Activated effector memory CD4-positive, alpha-beta T cell treated with anti-CD3 and anti-CD28 coated beads, Interleukin-2, amount 50 U/mL, for 16 hours (primary cell): ENCODE data around the gene TEKT3.

Source experiments
- DNase-seq: peaks from one replicate; pipeline ENCODE4 v3.0.0-alpha.2; 2020

The TEKT3 gene

DNA sequence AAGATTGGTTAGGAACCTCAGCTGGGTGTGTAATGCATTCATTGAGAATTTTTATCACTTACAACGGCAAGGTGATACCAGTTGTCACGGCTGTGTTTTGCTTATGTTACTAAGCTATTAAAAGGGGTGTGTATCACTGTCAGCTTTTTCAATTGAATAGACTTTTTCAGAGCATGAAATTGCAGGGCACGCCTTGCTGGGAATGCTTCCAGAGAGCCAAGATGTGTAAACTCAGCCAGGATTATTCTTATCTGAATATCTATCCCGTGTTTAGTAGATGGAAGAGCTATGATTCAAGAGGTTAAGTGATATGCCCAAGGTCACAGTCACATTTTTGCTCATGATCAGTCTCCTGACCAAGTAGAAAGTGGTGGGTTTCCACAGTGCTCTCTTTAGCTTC lies 6.6 kb upstream of the TEKT3 start:
- no peak for DNase-seq

DNA sequence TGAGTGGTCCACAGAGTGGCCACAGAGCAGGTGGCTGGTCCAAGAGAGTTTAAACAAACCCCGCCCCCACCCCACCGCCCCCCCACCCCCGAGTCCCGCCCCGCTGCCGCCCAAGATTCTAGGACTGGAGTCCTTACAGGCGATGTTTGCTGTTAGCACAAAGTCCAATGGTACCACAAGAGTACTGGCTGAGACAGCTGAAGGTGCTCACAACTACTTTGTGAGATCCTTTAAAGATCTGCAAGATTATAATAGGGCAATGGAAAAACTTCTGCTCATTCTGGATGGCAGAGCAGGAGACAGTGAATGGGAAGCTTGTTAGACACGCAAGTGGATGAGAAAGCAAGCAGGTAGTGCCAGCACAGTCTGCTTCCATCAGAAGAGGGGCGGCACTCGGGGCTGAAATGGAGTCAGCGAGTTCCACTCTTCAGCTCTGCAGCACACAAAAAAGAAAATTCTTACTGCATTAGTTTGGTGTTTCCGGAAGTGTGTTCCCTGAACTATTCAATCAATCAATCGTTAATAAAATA lies 4.7 kb upstream of the TEKT3 start:
- DNase-seq, result no peak

DNA sequence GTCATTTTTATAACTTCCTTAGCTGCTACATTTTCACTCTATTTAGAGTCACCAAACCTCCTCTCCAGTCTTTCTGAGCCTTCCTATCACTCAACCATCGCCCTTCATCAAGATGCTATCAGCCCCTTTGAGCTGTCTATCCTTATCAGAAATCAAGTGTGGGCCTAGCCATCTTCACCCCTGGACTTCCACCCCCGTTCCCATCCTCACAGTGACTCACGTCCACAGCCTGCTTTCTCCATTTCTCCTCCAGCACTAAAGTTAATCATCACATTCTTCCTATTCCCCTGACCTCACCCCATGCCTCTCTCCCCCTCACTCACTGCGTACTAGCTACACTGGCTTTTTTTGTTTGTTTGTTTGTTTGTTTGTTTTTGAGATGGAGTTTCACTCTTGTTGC lies 2.4 kb upstream of the TEKT3 start:
- DNase-seq, result no peak

DNA sequence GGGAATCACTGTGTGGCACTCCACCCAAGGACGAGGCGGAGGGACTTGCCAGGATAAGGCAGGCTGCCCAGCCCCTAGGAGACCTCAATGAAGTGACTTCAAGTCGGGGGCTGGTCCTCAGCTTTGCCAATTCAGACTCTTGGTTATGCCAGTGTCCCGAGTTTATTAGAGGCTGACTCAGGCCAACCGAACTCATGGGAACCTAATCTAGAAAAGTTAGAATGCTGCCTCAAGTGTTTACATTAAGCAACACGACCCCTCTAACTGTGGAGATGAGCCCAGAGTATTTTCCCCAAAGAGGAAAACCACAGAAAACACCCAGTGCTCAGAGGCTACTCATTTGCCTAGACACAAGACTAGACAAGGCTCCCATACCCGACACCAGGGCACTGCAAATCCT lies 1.1 kb upstream of the TEKT3 start:
- DNase-seq, result no peak

DNA sequence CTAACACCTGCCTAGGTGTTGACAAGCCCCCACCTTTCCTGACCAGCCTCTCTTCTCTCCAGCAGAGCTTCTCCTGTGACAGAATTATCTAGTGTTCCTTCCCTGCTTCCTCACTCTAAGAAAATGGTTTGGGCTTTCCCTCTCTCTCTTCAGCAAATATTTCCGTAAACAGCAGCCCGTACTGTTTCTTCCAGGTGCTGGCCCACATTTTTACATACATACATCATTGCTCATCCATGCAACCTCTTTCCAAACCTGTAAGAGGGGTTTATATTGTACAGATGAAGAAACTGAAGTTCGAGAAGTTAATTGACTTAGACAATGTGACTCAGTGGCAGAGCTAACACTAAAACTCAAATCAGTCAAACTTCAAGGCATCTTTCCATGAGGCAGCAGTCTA lies 569 bp upstream of the TEKT3 start:
- DNase-seq, result no peak

DNA sequence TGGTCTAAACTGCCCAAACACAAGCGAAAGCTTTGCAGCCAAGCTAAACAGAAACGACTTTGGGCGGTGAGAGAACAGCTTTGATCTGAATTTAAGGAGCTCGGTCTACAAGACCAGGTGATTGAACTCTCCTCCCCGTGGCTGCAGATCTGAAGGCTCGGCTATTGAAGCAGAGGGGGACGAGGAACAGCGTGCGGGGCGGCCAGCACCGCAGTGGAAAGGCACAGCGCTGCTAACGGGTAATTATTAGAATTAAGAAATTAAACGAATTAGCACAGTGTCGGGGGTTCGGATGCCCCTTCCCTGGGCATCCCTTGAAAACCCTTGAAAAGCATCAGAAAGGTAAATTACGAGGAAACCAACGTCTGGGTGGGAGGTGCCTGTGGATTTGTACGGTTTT lies 431 bp downstream of the TEKT3 start:
- no peak for DNase-seq

DNA sequence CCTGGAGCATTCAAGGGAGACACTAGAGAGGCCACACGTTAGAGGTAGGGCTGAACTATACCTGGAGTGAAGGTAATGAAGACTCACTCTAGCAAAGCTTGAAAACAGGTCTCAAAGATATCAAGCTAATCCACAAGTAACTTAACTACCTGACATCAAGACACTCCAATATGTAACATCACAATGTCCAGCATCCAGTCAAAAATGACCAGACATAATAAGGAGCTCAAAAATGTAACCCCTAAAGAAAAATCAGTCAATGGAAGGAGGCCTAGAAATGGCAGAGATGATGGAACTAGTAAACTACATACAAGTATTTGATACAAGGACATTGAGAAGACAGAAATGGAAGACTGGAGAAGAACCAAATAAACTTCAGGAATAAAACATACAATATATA lies 6.0 kb downstream of the TEKT3 start:
- DNase-seq, result no peak

DNA sequence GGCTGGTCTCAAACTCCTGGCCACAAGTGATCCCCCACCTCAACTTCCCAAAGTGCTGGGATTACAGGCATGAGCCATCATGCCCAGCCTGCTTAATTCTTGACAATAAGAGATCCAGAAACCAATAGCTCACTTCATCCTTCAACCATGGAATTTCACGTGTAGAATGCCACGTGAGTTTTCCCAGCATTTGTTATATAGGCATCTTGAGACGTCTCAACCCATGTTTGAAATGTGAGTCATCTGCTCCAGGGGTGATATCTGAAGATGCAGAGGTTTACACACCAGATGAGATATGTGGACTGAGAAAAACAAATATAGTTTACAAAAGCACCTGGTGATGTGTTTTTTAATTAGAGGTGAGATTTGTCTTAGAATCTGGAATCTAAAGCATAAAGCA lies 7.1 kb downstream of the TEKT3 start:
- DNase-seq, result no peak

DNA sequence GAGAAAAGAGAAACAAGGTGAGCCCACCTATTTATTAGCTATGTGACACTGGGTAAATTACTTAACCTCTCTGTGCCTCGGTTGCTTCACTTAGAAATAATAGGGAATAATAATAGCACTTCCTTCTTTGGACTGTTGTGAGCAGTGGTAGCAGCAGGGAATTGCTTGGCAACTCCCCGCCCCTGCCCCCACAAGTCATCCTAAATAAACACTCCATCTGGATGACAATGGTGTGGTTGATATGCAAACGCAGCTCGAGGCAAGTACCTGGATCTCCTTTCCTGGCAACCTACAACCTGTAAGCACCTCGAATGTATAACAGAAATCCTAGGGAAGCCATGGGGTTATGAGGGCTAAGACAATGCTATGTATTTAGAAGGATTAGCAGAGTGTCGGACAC lies 9.1 kb downstream of the TEKT3 start:
- DNase-seq, result no peak

DNA sequence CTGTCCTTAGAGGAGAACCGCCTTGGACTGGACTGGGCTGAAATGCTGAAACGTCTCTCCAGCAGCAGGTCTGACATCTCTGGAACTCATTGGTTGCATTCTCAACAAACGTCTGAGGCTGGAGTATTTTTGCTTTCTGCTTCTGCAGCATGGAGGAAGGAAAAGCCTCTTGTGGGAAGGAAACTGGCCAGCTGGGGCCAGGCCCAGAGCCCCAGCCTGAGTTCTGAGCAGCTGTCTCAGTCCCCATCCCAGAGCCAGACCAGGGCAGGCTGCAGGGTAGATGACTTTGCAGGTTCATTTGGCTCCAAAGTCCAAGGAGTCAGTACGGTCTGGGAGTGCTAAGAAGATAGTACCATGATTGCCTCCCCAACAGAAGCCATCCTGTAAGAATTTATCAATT lies 18.3 kb downstream of the TEKT3 start:
- DNase-seq, result no peak

DNA sequence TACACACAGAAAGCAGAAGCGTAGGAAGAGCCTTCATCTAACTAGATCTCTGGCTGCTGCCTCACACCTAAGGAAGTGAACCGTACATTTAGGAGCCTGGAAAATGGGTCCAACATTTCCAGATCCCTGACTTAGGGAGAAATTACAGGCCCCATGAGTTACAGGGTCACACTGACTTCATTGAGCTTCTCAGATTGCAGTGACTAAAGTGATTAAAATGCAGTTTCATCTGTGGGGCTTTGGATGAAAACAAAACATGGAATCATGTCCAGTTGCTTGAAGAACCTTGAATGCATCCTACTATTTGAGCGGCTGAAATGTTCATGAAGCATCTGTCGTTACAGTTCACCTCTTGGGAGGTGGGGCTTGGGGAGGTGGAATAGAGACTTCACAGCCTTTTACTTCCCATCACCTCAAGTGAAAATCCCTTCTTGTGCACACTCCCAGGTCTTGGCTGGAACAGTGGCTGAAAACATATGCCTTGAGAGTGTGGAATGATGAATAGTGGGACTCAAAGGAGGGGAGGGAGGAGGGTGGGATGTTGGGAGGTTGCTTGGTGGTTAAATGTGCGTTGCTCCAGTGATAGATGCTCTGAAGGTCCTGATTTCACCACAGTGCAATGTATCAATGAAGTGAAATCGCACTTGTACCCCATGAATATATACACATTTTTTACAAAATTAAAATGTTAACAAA lies 19.7 kb downstream of the TEKT3 start:
- no peak for DNase-seq

DNA sequence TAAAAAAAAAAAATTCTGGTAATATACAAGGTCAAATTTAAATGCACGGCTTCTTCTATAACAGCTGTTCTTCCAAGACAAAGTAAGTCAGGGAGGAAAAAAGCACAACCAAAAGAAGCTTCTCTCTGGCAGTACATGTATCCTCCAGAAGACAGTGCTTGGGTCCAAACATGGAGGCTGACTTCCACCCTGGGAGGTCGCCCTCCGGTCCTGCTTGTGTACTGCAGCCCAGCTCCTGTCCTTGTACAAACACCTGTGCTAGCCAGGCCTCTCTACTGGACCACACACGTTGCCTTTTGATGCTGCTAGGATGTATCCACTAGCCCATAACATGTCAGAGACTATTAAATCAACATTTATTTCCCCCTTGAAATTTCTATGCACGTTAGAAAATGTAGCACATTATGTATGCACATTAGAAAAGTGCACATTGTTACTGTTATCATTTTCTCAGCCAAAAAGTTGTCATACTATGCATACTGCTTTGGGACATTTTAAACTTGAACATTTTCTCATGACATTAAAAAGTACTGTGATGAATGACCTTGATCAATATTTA lies 21.9 kb downstream of the TEKT3 start:
- no peak for DNase-seq

DNA sequence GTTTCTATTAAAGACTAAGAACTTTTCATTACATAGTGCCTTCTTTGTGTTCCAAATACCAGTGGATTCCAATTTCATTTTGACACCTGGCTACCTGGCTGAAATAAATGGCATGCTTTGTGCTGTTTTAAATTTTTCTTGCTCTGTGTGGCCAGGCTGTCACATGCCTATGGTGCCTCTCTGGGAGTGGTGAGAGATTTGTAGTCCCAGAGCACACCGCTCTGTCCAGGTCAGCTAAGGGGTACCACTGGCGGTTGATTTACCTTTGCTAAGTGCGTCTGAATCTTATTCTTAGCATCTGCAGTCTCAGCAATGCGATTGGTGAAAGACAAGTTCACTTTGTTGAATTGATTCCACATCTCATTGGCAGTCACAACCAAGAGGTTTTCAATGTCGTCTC lies 29.4 kb downstream of the TEKT3 start:
- DNase-seq, result no peak

DNA sequence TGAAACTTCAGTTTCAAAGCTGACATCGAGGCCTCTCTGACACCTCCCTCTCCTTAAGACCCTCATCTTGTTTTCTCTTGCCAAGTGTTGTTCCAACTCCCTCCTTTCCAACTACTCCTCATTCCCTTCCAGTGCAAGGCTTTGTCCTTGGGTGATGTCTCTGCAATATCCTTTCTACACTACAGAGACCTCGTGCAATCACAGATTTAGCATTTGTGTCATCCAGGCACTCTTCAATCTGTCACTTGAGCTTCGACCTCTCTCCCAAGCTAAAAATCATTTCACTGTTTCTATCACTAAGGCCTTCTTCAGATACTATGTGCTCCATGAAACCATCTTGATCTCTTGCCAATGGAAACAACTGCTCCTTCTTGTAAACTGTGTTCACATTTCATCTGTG lies 31.6 kb downstream of the TEKT3 start:
- DNase-seq, result no peak

DNA sequence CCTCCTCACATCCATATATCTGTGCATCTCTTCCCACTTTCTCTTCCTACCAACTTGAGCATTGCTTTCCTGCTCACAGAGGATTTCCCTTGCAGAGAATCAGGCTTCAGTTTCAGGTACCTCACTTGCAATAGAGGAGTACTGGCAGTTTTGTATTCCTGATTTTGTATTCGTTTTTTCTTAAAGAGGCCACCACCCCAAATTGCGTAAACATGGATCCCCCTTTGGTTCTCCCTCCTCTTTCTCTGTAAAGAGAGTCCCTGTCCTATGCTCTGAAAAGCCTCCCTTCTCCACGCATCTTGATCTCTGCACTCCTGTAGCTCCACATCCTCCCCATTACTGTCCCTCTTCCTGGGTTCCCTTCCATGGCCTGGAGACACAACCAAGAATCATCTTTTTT lies 32.2 kb downstream of the TEKT3 start:
- no peak for DNase-seq

DNA sequence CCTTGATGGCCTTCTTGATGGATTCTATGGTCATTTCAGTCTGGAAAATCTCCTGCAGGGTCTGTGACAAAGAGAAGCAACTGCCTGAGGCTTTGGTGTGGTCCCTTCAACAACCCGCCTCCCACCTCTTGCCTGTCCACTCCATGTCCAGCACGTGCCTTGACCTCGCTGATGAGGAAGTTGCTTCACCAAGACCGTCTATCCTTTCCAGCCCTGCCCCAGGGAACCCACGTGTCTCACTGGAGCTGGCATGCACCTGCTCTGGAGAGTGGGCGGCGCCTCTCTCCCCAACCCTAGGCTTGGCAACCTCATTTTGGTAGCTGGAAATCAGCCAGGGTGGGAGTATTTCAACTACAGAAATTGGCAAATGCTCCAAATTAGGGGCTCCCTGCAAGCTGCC lies 32.6 kb downstream of the TEKT3 start:
- no peak for DNase-seq

DNA sequence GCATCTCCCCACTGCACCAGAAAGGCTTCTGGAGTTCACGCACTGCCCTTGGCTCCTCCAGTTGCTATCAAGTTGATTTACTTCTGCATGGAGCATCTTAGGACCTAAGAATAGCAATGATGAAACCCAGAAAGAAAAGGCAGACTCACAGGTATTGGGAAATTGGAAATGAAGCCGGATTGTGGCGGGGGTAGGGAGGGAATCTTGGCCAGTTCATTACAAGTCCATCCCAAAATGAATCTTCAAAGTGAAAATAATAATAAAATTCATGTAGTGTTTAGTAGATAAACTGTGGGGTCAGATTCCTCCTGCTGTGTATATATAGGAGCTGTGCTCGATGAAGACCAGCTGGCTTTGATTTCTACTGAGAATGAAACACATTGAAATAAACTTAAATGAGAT lies 33.7 kb downstream of the TEKT3 start:
- DNase-seq, result no peak

DNA sequence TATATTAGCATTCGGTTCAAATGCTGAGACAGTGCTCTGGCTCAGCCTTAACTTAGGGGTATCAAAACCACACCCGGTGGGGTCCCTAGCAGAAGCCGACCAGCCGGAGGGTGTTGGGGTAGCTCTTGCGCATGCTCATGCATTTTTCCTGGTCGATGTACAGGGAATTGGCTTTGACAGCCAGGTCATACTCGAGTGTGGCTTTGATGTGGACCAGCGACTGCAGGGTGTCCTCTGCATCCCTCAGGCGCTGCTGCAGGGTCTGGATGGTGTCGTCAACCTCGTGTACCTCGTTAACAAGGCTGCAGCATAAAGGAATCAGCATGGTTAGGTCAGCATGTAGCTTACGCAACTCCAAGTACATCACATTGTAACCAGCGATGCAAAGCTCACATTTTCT lies 37.5 kb downstream of the TEKT3 start:
- DNase-seq, result no peak

DNA sequence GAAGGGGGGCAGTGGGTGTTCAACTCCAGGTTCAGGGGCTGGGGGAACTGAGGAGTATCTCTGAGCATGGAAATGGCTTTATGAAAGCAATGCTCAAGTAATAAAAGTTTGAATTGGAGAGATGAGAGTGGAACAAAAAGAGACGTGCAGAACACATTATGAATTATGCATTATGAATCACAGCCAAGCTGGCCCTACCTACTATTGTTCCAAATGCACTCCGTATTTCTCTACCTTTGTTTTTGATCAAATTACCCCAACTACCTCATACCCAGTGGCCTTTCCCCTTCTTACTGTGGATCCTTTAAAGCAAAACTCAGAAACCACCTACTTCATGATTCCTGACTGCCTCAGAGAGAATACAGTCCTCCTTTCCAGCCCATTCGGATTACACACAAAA lies 38.1 kb downstream of the TEKT3 start:
- DNase-seq, result no peak

DNA sequence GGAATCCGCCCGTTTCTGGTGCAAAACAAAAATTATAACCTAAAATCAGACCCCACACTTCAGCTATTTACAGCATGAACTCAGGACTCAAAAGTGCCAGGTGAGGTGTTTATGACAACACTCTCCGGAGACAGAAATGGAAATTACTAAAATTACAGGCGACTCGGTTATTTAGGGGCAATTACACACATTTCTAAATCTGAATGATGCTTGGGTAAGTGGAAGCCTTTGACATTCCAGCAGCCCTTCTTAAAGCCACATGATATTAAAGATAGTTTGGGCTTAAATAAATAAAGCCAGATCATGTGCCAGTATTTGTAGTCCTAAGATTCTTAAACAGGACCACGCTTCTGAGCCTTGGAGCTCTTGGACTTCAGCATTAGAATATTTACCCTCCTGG lies 39.6 kb downstream of the TEKT3 start:
- no peak for DNase-seq

DNA sequence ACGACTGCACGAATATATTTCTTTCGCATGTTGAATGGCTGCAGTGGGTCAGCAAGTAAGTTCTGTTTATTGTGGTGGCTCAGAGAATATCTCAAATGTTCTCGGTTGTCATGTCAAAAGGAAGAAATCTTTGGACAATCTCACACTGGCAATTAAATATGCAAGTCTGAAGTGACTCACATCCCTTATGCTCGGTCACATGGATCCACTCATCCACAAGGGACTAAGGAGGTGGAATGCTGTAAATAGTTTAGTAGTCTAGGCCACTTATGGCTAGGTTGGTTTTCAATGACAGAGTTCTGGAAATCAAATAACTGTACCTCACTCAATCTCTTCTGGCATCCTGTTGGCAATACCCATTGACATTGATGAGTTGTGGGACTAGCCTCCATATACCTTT lies 43.2 kb downstream of the TEKT3 start:
- DNase-seq, result no peak

DNA sequence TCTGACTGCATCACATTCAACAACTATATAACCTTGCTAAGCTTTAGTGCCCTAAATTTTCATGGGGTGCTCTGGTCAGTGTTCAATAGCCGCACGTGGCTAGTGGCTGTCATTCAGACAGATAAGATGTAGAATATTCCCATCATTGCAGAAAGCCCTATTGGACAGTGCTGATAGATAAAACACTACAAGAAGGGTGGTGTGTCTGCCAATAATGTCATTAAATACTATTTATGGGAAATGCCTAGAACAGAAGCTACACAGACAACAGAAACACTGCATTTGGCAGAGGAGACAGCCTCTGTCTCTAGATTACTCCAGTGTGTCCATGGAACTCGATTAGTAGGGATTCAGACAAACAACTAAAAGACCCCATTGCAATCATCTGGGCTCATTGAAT lies 47.8 kb downstream of the TEKT3 start:
- no peak for DNase-seq

DNA sequence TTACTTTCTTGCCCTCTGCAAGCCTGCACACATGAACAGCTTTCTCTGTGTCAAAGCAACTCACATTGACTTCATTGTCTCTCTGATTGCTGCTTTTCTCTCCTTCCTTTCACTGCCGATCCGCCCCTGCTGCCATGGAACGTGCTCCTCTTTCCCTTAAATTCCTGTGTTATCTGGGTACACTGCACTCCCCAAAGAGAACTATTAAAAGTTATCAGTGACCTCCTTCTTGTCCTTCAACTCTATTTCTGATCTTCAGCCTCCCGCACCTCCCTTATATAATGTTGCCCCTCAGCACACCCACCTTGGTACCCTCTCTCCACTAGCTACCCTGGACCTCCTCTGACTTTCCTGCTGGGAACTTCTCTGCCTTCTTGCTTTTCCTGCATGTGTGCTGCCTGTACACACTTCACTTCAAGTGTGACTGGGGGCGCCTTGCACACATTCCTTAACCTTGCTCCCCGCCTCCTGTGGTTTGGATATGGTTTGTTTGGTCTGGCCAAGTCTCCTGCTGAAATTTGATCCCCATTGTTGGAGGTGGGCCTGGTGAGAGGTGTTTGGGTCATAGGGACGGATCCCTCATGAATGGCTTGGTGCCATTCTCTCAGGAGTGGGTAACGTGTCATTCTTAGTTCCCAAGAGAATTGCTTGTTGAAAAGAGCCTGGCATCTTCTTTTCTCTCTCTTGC lies 49.6 kb downstream of the TEKT3 start:
- DNase-seq, result no peak

DNA sequence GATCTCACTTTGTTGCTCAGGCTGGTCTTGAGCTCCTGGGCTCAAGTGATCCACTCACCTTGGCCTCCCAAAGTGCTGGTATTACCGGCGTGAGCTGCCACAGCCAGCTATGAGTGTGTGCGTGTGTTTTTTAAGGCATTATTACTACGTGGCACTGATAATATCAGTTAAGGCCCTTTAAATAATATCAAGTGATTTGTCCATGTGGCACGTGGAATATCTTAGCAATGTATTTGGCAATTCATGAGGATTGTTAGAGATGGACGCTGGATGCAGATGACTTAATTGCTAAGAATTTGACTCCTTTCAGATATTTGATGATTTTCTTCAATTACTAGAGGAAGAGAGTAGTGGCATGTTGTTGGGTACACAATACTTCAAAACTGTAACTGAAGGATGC lies 50.8 kb downstream of the TEKT3 start:
- no peak for DNase-seq
